H1 (cell line): Measurements from ENCODE around the gene RNF13. TPM values are rescaled to one million over a fixed set of nuclear protein-coding genes. Genes with fewer than 3 reads are reported as not detected.

Experiments used
- CTCF ChIA-PET: fragments of 300-600 bp; sonication (Branson Sonifier 250); formaldehyde crosslinking; loops from one replicate; lab custom pipeline; 2021; ENCODE audit not compliant: partially characterized antibody; lab: Charles Lee
- POLR2A ChIA-PET: fragments of 300-600 bp; sonication (Branson Sonifier 250); formaldehyde crosslinking; loops from one replicate; lab custom pipeline; 2021; ENCODE audit warnings: inconsistent platforms; ENCODE audit not compliant: partially characterized antibody; lab: Charles Lee
- DNase-seq, 2 experiments: peaks; one replicate each; pipeline versions ENCODE4 v3.0.0 to v3.0.0-alpha.2; 2010 to 2022; ENCODE audit warnings: low spot score in 2 of 2, low read depth in 1 of 2, mixed read lengths in 1 of 2
- FAIRE-seq: peaks from 2 replicates; lab custom pipeline; 2011; peaks lifted over from hg19 to GRCh38; lab: Jason Lieb, UNC
- H2AFZ ChIP-seq: 2 replicates; pipeline ENCODE4 v1.8.1; 2012; ENCODE audit warnings: low read length, inconsistent platforms
- H2AK5ac ChIP-seq: 2 replicates; pipeline ENCODE4 v1.6.1; 2013; ENCODE audit warnings: low read depth, low read length
- H2BK120ac ChIP-seq: replicated peaks from 2 replicates; pipeline ENCODE3; 2013; ENCODE audit warnings: low read depth, low read length, inconsistent platforms
- H2BK12ac ChIP-seq: 2 replicates; pipeline ENCODE4 v1.6.1; 2013; ENCODE audit warnings: low read depth, low read length
- H2BK15ac ChIP-seq: 2 replicates; pipeline ENCODE4 v1.6.1; 2013; ENCODE audit warnings: low read length
- H2BK20ac ChIP-seq: 2 replicates; pipeline ENCODE4 v1.6.1; 2013; ENCODE audit warnings: low read length
- H2BK5ac ChIP-seq: 2 replicates; pipeline ENCODE4 v1.6.1; 2013; ENCODE audit warnings: low read depth, low read length
- H3K14ac ChIP-seq: 2 replicates; pipeline ENCODE4 v1.6.1; 2013; ENCODE audit warnings: inconsistent platforms; ENCODE audit not compliant: insufficient read length
- H3K18ac ChIP-seq: 2 replicates; pipeline ENCODE4 v1.6.1; 2013; ENCODE audit warnings: low read length; ENCODE audit errors: extremely low read depth
- H3K23ac ChIP-seq: 2 replicates; pipeline ENCODE4 v1.6.1; 2013; ENCODE audit warnings: inconsistent platforms; ENCODE audit not compliant: insufficient read length
- H3K23me2 ChIP-seq: 2 replicates; pipeline ENCODE4 v1.6.1; 2013; ENCODE audit warnings: low read depth, low read length
- H3K27ac ChIP-seq: 2 replicates; pipeline ENCODE4 v1.6.1; 2011; ENCODE audit warnings: low read depth, low read length, inconsistent platforms
- H3K27me3 ChIP-seq, 4 experiments: replicated peaks in 1 of 4; 1 replicate in 1 of 4; 2 replicates in 3 of 4; pipeline versions ENCODE4 v1.6.1 to v1.8.1; 2011 to 2013; ENCODE audit warnings: low read length in 3 of 4, mild to moderate bottlenecking in 3 of 4, inconsistent platforms in 2 of 4, mixed read lengths in 2 of 4, moderate library complexity in 1 of 4; ENCODE audit not compliant: control insufficient read depth in 3 of 4, insufficient read depth in 3 of 4; ENCODE audit errors: extremely low read depth in 1 of 4
- H3K36me3 ChIP-seq, 4 experiments: 2 replicates each; pipeline versions ENCODE4 v1.6.1 to v1.8.1; 2011 to 2013; ENCODE audit warnings: mild to moderate bottlenecking in 4 of 4, low read length in 3 of 4, moderate library complexity in 2 of 4, control low read depth in 1 of 4, inconsistent platforms in 1 of 4; ENCODE audit not compliant: insufficient read depth in 4 of 4, control insufficient read depth in 2 of 4
- H3K4ac ChIP-seq: replicated peaks from 2 replicates; pipeline ENCODE3; 2013; ENCODE audit warnings: low read length, low read depth, mixed read lengths, inconsistent platforms; ENCODE audit not compliant: insufficient read length
- H3K4me1 ChIP-seq, 4 experiments: replicated peaks in 1 of 4; 1 replicate in 1 of 4; 2 replicates in 3 of 4; pipeline versions ENCODE4 v1.6.1 to v1.8.1; 2011 to 2013; ENCODE audit warnings: low read length in 3 of 4, inconsistent platforms in 2 of 4, mixed read lengths in 1 of 4; ENCODE audit not compliant: insufficient read depth in 4 of 4, control insufficient read depth in 3 of 4
- H3K4me2 ChIP-seq, 2 experiments: 2 replicates each; pipeline versions ENCODE4 v1.6.1 to v1.8.1; 2011 to 2013; ENCODE audit warnings: low read depth in 2 of 2, low read length in 2 of 2, control low read depth in 1 of 2, inconsistent platforms in 1 of 2, mild to moderate bottlenecking in 1 of 2; ENCODE audit not compliant: insufficient read depth in 1 of 2
- H3K4me3 ChIP-seq, 4 experiments: fragments of 200-600, 300-600 bp in 1 of 4; sonication (generic), shearing (Covaris generic), sonication (Bioruptor Twin) in 1 of 4; 2 replicates each; pipeline versions ENCODE4 v1.5.1 to v1.8.1; 2011 to 2016; ENCODE audit warnings: low read length in 4 of 4, low read depth in 3 of 4, control low read depth in 2 of 4, inconsistent platforms in 2 of 4, mild to moderate bottlenecking in 2 of 4, mixed read lengths in 1 of 4, moderate library complexity in 1 of 4; ENCODE audit not compliant: insufficient read depth in 2 of 4; ENCODE audit errors: extremely low read depth in 1 of 4
- H3K56ac ChIP-seq: replicated peaks from 2 replicates; pipeline ENCODE3; 2013; ENCODE audit warnings: low read depth, mild to moderate bottlenecking, mixed read lengths, low read length, inconsistent platforms; ENCODE audit not compliant: insufficient read length
- H3K79me1 ChIP-seq: 2 replicates; pipeline ENCODE4 v1.6.1; 2013; ENCODE audit warnings: low read depth, low read length, control low read depth
- H3K79me2 ChIP-seq, 2 experiments: 2 replicates each; pipeline versions ENCODE4 v1.6.1 to v1.8.1; 2012 to 2013; ENCODE audit warnings: low read length in 2 of 2, mild to moderate bottlenecking in 2 of 2, inconsistent platforms in 1 of 2; ENCODE audit not compliant: insufficient read depth in 2 of 2, control insufficient read depth in 1 of 2
- H3K9ac ChIP-seq, 4 experiments: replicated peaks in 1 of 4; 1 replicate in 1 of 4; 2 replicates in 3 of 4; pipeline versions ENCODE4 v1.6.1 to v1.8.1; 2011 to 2013; ENCODE audit warnings: low read depth in 3 of 4, low read length in 3 of 4, control low read depth in 2 of 4, mild to moderate bottlenecking in 2 of 4, moderate library complexity in 2 of 4, inconsistent platforms in 1 of 4; ENCODE audit errors: extremely low read depth in 1 of 4
- H3K9me3 ChIP-seq, 2 experiments: 2 replicates each; pipeline versions ENCODE4 v1.6.1 to v1.8.1; 2012 to 2013; ENCODE audit warnings: mild to moderate bottlenecking in 2 of 2, moderate library complexity in 2 of 2, control low read depth in 1 of 2, inconsistent platforms in 1 of 2, low read depth in 1 of 2, low read length in 1 of 2, mixed read lengths in 1 of 2; ENCODE audit not compliant: insufficient read depth in 2 of 2
- H4K20me1 ChIP-seq, 2 experiments: replicated peaks in 1 of 2; 2 replicates each; pipeline versions ENCODE3 to v1.8.1; 2011 to 2013; ENCODE audit warnings: inconsistent platforms in 2 of 2, low read length in 2 of 2, mild to moderate bottlenecking in 1 of 2; ENCODE audit not compliant: insufficient read depth in 2 of 2, control insufficient read depth in 1 of 2
- H4K5ac ChIP-seq: 2 replicates; pipeline ENCODE4 v1.6.1; 2013; ENCODE audit warnings: low read length, low read depth, mixed read lengths, inconsistent platforms; ENCODE audit not compliant: insufficient read length
- H4K8ac ChIP-seq: 2 replicates; pipeline ENCODE4 v1.8.0; 2013; ENCODE audit warnings: mild to moderate bottlenecking, moderate library complexity, low read length, inconsistent platforms; ENCODE audit not compliant: insufficient read depth; ENCODE audit errors: extremely low read depth
- H4K91ac ChIP-seq: replicated peaks from 2 replicates; pipeline ENCODE3; 2013; ENCODE audit warnings: low read length, mixed read lengths, inconsistent platforms; ENCODE audit not compliant: insufficient read length
- CBX5 ChIP-seq: fragments of 300-800, 300-1000 bp; sonication (generic); IDR thresholded peaks from 2 replicates; pipeline ENCODE4 v1.7.1; 2016; ENCODE audit warnings: antibody characterized with exemption, low read length, low read depth
- CTCF ChIP-seq, 3 experiments: IDR thresholded peaks; 1 replicate in 2 of 3; 2 replicates in 1 of 3; pipeline versions ENCODE4 v1.5.1 to v1.6.1; 2011; ENCODE audit warnings: low read length in 3 of 3, mild to moderate bottlenecking in 3 of 3, inconsistent platforms in 2 of 3, low read depth in 1 of 3, moderate library complexity in 1 of 3; ENCODE audit not compliant: insufficient read depth in 1 of 3; ENCODE audit errors: control extremely low read depth in 1 of 3
- GABPA ChIP-seq: IDR thresholded peaks from 2 replicates; pipeline ENCODE4 v1.6.1; 2011; ENCODE audit warnings: mild to moderate bottlenecking, low read length, moderate library complexity, borderline replicate concordance; ENCODE audit not compliant: insufficient read depth
- HDAC2 ChIP-seq, 2 experiments: fragments of 300-600 bp in 1 of 2; sonication (generic) in 1 of 2; IDR thresholded peaks; 2 replicates each; pipeline ENCODE4 v1.6.1; 2011 to 2012; ENCODE audit warnings: low read depth in 2 of 2, low read length in 2 of 2, mild to moderate bottlenecking in 2 of 2, moderate library complexity in 2 of 2, borderline replicate concordance in 1 of 2, inconsistent platforms in 1 of 2
- POLR2AphosphoS5 ChIP-seq: IDR thresholded peaks from 2 replicates; pipeline ENCODE4 v1.6.1; 2011; ENCODE audit warnings: low read depth, low read length
- POU5F1 ChIP-seq: IDR thresholded peaks from 2 replicates; pipeline ENCODE4 v1.6.1; 2011; ENCODE audit warnings: low read depth, mild to moderate bottlenecking, low read length, moderate library complexity
- RBBP5 ChIP-seq: IDR thresholded peaks from 2 replicates; pipeline ENCODE4 v1.7.1; 2012; ENCODE audit warnings: low read depth, mild to moderate bottlenecking, inconsistent platforms, low read length, moderate library complexity, borderline replicate concordance
- RNF2 ChIP-seq: fragments of 200-900, 300-1000 bp; sonication (generic); IDR thresholded peaks from 2 replicates; pipeline ENCODE4 v1.7.1; 2016; ENCODE audit warnings: borderline replicate concordance, low read depth, mild to moderate bottlenecking, antibody characterized with exemption, low read length; ENCODE audit not compliant: poor library complexity, severe bottlenecking; ENCODE audit errors: missing control alignments
- SRF ChIP-seq: IDR thresholded peaks from 2 replicates; pipeline ENCODE4 v1.6.1; 2011; ENCODE audit warnings: mild to moderate bottlenecking, low read depth, low read length, moderate library complexity
- ZNF274 ChIP-seq: IDR thresholded peaks from 2 replicates; pipeline ENCODE4 v1.7.0; 2012; ENCODE audit warnings: low read length, borderline replicate concordance; ENCODE audit errors: extremely low read depth
- WGBS, 2 experiments: shearing (Covaris generic) in 1 of 2; methylation state at CpG; one replicate each; pipeline versions ENCODE4 v1.1.6 to v1.1.7; 2013 to 2015; ENCODE audit warnings: low lambda C conversion rate in 2 of 2, mixed read lengths in 2 of 2, inconsistent platforms in 1 of 2, low coverage in 1 of 2, missing lambda C conversion rate in 1 of 2; ENCODE audit not compliant: insufficient replicate concordance in 2 of 2, insufficient coverage in 1 of 2, insufficient read length in 1 of 2; ENCODE audit errors: extremely low coverage in 1 of 2, missing lambda C conversion rate in 1 of 2; 5-methylcytosine and 5-hydroxymethylcytosine counted together
- polyA plus RNA-seq, 7 experiments: library from polyadenylated mRNA; depleted of rRNA in 3 of 7; stranded (reverse) in 5 of 7; unstranded in 2 of 7; fragments of >200 nt in 5 of 7; fragments of 200-250 nt in 2 of 7; gene quantifications; 1 replicate in 5 of 7; 2 replicates in 1 of 7; 4 replicates in 1 of 7; pipeline versions ENCODE4 v1.2.1 to v1.2.3, GENCODE V29; 2011 to 2013; ENCODE audit warnings: missing spikeins in 2 of 7, mixed read lengths in 2 of 7
- total RNA-seq: library from RNA; stranded (reverse); fragmentation: NEBNext Ultra II Directional; extraction: Animal tissue kit (Norgen Biotek cat#: 25700); gene quantifications from 2 replicates; pipeline ENCODE4 v1.2.1, GENCODE V29; 2021

Gene RNF13
- total and polyA plus RNA-seq, 2 of the 8 experiments (the other 6 are each of a cell fraction or from before 2014, with no cell fraction given), result 19.4 to 35.4 TPM

- Histone ChIP-seq H4K91ac (no peak overlapping the region), H4K5ac (no peak overlapping the region), H2BK15ac (no peak overlapping the region), H2BK12ac (no peak overlapping the region), H3K4me2 (no peak overlapping the region), H2AK5ac (no peak overlapping the region), H3K23ac (no peak overlapping the region), H2BK120ac (no peak overlapping the region), H3K4me1 (peaks cover 0 to 9% (median 4%) of the 10 kb centered on the region in 4 experiments; a peak in 4 of 7 replicates), H2BK5ac (no peak overlapping the region), H4K8ac (no peak overlapping the region), H3K18ac (no peak overlapping the region), H3K36me3 (no peaks in the 10 kb centered on the region), H3K79me2 (no peaks in the 10 kb centered on the region), H3K56ac (no peak overlapping the region), H3K79me1 (no peaks in the 10 kb centered on the region), H2AFZ (no peak overlapping the region), H3K14ac (no peak overlapping the region), H3K4me3 (no peak overlapping the region), H3K9ac (no peak overlapping the region), H3K23me2 (no peaks in the 10 kb centered on the region), H4K20me1 (no peaks in the 10 kb centered on the region), H3K4ac (no peak overlapping the region), H2BK20ac (no peak overlapping the region), H3K27ac (no peak overlapping the region), H3K27me3 (no peaks in the 10 kb centered on the region), H3K9me3 (0 out of 4 replicates have a peak, but pooled peaks cover 0 to 2% of the 10 kb centered on the region in 2 experiments)
- DNase-seq (no peak), FAIRE-seq (no peak)
- ChIA-PET CTCF (no interaction called here), POLR2A (interaction anchor here (1.6 to 1.7 kb wide), 2 partner anchors 19 to 194 kb away, joined by 3 to 8 read pairs; partner anchors contain the start of gene PFN2)
- 91% methylated on average over 1 of the region's 1 CpG; no CpG with 5 or more reads in 1 of the 2 experiments for WGBS, 2 experiments
- TF ChIP-seq CTCF (IDR thresholded peaks at IDR 0.05; ENCODE audit: control extremely low read depth in 1 of 3, insufficient read depth in 1 of 3, low read depth in 1 of 3, low read length in 3 of 3) (no peak), GABPA (no peak), HDAC2 (IDR thresholded peaks at IDR 0.05; ENCODE audit: borderline replicate concordance in 1 of 2, low read depth in 2 of 2, low read length in 2 of 2) (no peak), POU5F1 (no peak), SRF (no peak), RNF2 (no peak), POLR2AphosphoS5 (no peak), CBX5 (no peak), ZNF274 (no peak), RBBP5 (no peak)
Observed at GRCh38 chr3:149990423-149990948, 177.5 kb downstream of the RNF13 start.
